Erythroblast (primary cell): ENCODE measurements around the gene SLC1A5.

ENCODE experiments used
- GATA1 ChIP-seq: IDR thresholded peaks from 2 replicates; pipeline ENCODE4 v1.6.1; 2011; ENCODE audit warnings: low read depth, mild to moderate bottlenecking, control low read depth, low read length, moderate library complexity
- POLR2A ChIP-seq: IDR thresholded peaks from 2 replicates; pipeline ENCODE4 v1.6.1; 2011; ENCODE audit warnings: mild to moderate bottlenecking, low read length

DNA sequence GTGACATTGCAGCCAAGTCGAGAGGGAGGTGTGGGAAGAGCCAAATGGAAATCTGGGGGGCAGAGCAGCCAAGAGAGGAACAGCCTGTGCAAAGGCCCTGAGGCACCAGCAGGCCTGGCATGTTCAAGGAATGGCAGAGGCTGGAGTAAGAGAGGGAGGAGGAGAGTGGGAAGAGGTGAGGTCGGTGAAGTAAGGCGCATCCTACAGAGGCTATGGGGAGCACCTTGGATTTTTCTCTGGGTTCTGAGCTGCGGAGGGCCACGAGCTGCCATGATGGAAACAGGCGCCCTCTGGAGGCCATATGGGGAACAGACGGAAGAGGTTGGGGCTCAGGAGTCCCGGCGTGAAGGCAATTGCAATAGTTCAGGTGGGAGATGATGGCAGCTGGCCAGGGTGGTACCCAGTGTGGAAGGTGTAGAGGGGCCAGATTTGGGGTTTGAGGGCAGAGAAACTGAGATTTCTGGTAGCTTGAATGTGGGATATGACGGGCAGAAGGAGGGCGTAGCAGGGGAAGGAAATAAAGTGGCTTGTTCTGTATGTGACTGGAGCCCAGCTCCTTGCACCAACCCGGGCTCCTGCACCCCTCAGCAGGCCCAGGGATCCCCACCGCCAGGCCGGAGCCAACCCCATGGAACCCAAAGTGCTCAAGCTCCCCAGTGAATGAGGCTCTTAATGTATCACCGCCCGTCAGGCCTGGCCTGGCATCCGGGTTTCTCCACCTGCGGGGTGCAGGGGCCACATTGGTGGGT is 21.7 kb downstream of the SLC1A5 start:
- TF ChIP-seq POLR2A = no peak
- no peak for TF ChIP-seq GATA1
